Right lobe of liver (tissue), 4 donors: ENCODE data around the gene FCER1G.

ENCODE experiments used
- CTCF ChIP-seq, 4 donors: fragments of 200-600 bp in 3 of 4; fragments of 450-650 bp in 1 of 4; IDR thresholded peaks; one replicate each; pipeline versions ENCODE4 v1.5.1 to v1.8.0; 2016 to 2022; ENCODE audit warnings: antibody characterized with exemption in 4 of 4, mild to moderate bottlenecking in 2 of 4
- POLR2A ChIP-seq: fragments of 450-650 bp; IDR thresholded peaks from one replicate; pipeline ENCODE4 v1.6.1; 2017; ENCODE audit warnings: antibody characterized with exemption, mild to moderate bottlenecking
- donor health status: DM: no; HTN: no; CAD: no.
- donor health status: DM: no; HTN: no; CAD: no.
- donor health status: DM: no; HTN: yes; CAD: no.

GRCh38 chr1:161216945-161217712 lies 2.0 kb downstream of the FCER1G start:
- TF ChIP-seq CTCF (IDR thresholded peaks at IDR 0.05) (no peak), POLR2A (peak; percentile 76)
